Non-pigmented ciliary epithelial cell (primary cell): ENCODE measurements around the gene C16orf92.
"Not testable (repeated sequence)": the region's sequence is repeated elsewhere in the genome, so short reads cannot be mapped to it uniquely, and the experiment has no call there.

ENCODE experiments used
- DNase-seq: peaks from one replicate; pipeline ENCODE4 v3.0.0-alpha.2; 2010; ENCODE audit warnings: low read depth

The C16orf92 gene

GRCh38 chr16:30005341-30006094 is 17.5 kb upstream of the C16orf92 start:
- no peak for DNase-seq

DNA sequence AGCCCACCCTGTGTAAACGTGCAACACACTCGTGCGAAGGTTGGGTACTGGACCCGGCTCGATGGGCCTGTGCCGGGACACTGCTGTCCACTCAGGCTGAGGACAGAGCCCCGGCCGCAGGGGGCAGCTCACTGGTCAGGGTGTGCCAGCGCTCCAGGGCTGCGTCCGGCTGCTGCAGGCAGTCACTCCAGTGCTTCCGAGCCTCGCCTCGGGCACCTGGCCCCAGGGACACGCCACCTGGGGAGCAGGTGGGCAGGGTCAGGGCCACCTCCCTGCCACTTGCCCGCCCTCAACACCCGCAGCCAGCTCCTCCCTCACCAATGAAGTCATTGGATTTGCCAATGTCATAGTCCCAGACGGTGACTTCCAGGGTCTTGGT is 16.9 kb upstream of the C16orf92 start:
- DNase-seq: no peak

GRCh38 chr16:30006659-30007377 is 16.2 kb upstream of the C16orf92 start:
- DNase-seq: no peak

DNA sequence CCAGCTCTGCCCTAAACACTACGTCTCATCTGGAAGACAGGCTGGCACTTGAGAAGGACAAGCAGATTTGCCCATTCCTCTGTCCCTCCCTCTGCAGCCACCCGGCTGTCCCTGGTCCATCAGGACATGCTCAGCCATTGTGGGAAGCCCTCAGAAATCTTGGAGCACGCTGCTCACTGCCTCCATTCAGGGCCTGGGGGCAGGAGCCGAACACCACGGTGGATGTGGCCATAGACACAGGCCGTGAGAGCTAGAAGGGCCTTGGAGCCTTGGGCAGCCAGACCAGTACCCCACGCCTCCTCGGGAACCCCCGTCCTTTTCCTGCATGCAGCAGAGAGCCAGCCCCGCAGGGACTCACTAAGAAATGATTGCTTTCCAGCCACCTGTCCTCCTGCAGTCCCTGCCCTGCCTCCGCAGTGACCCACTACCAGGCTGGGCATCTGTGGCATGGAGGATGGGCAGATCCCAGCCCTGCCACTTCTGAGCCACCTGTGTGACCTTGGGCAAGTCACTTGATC is 15.6 kb upstream of the C16orf92 start:
- no peak for DNase-seq

GRCh38 chr16:30009085-30009862 is 13.7 kb upstream of the C16orf92 start:
- DNase-seq: no peak

DNA sequence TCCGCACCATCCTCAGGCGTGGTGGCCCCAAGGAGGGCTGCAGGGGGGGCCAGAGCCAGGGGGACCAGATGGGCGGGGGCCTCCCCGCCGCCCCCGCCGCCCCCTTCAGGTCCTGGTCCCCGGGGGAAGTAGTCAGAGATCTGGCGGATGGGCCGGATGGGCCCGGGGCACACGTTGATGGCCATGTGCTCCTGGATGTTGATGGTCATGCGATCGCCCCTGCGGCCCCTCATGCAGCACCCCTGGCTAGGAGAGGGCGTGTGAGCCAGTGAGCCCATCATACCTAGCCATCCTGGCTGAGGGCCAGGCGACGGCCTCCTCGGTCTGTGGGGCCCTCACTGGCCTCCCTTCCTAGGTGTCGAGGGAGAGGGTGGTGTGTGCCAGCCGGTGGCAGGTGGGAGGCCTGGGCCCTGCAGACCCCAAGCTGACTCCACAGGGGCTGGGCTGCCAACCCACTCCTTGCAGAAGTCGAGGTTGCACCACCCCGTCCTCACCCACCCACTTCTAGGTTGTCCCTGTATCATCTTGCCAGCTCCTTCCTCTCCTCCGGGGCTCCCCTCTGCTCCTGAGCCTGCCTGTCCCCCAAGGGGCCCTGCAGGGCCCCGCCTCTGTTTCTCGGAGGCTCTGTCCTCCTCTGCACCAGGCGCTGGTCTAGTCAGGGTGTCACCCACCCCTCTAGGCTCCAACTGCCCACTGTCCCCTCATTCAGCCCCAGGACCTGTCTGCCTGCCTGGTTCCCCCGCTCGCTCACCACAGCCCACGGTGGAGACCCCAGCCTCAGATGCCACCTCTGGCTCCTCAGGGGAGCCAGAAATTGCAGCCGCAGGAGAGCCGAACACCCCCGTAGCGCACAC is 12.8 kb upstream of the C16orf92 start:
- DNase-seq: no peak

GRCh38 chr16:30010844-30011713 is 11.9 kb upstream of the C16orf92 start, which contains the start of gene DOC2A:
Gene DOC2A (minus strand): TSS chr16:30011027. CDS start chr16:30010222, 805 bp downstream.
- no peak for DNase-seq

DNA sequence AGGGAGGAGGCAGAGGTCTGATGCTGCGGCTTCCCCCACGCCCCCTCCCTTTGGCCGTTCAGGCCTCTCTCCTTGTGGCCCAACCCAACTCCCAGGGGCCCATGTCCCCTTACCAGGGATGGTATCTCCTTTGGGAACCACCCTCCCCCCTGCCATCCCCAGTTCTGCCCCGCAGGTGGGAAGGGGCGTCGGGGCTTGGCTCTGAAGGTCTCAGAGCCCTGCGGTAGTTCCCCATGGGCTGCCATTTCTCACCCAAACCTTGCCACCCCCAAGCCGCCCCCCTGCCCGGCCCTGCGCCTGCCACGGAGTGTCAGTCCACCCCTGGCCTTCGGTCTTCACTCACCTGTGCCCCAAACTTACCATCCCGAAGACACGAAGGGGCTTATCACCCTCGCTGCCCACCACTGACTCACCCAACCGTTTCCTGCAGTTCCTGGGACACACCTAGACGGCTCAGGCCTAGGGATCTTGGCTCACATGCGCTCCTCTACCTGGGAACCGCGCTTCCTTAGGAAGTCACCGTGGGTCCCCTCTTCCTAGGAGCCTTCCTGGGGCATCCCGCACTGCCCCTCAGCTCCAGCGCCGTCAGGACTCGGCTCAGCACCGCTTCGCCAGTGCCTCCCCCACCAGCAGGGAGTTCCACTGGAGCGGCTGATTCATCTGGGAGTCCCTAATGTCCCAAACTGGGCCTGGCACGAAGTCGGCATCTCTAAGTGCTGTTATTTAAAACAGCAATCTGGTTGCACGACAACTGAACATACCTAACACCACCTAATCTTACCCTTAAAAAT is 11.1 kb upstream of the C16orf92 start:
- no peak for DNase-seq

DNA sequence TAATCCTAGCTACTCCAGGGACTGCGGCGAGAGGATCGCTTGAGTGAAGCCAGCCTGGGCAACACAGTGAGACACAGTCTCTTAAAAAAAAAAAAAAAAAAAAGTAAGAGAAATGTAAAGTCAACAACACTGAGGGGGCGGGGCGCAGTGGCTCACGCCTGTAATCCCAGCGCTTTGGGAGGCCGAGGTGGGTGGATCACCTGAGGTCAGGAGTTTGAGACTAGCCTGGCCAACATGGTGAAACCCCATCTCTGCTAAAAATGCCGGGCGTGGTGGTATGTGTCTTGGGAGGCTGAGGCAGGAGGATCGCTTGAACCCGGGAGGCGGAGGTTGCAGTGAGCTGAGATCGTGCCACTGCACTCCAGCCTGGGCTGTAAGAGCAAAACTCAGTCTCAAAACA is 10.4 kb upstream of the C16orf92 start:
- not testable (repeated sequence) for DNase-seq

DNA sequence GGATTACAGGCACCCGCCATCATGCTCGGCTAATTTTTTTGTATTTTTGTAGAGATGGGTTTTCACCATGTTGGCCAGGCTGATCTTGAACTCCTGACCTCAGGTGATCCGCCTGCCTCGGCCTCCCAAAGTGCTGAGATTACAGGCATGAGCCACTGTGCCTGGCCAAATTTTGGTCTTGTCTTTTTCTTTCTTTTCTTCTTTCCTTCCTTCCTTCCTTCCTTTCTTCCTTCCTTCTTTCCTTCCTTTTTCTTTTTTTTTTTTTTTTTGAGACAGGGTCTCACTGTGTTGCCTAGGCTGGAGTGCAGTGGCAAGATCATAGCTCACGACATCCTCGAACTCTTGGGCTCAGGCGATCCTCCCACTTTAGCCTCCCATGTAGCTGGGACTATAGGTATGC is 7.5 kb upstream of the C16orf92 start:
- DNase-seq: not testable (repeated sequence)

GRCh38 chr16:30016555-30017276 is 6.3 kb upstream of the C16orf92 start:
- DNase-seq: no peak

- no peak for DNase-seq
These were observed 5.7 kb upstream of the C16orf92 start for GRCh38 chr16:30017277-30017656.

GRCh38 chr16:30017937-30018336 is 5.1 kb upstream of the C16orf92 start:
- DNase-seq: not testable (repeated sequence)

- no peak for DNase-seq
These were observed 4.3 kb upstream of the C16orf92 start for GRCh38 chr16:30018731-30019158.

- DNase-seq: no peak
These were observed 588 bp downstream of the C16orf92 start for GRCh38 chr16:30023586-30023985.

DNA sequence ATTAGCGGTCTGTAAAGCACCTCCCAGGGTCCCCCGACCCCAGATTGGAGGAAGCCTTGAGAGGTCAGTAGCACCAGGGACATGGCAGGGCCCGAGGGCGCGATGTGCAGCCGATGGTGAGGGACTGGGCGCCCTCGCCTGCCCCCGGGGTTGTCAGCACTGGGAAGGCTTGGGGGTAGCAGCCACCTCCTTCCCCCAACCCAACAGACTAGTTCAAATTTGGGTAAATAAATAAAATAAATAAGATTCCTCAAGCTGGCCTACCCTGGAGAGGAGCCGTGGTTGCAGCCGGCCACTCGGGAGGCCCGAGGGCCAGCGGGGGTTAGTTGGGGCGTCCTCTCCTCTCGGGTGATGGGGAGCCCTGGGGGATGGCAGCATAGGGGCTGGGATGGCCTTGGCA is 1.5 kb downstream of the C16orf92 start:
- DNase-seq: no peak

DNA sequence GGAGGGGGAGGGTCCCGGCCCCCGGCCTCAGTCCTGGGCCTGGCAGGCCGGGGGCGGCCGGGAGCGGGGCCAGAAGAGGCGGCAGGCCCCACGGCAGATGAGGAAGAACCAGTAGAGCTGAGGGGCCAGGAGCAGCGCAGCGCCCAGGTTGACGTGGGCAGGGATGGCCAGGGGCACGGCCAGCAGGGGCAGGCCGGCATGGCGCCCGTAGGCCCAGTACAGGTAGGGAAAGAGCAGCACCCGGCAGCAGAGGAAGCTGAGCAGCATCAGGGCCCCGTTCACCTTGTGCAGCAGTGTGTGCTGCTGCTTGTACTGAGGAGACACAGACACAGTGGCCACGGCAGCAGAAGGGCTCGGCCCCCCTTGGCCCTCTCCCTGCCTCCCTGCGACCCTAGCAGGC is 2.2 kb downstream of the C16orf92 start:
- no peak for DNase-seq

GRCh38 chr16:30025574-30025973 is 2.6 kb downstream of the C16orf92 start:
- no peak for DNase-seq

GRCh38 chr16:30026449-30026848 is 3.5 kb downstream of the C16orf92 start:
- DNase-seq: no peak
